ENCODE measurements around the gene CEND1. TPM values are rescaled to one million over a fixed set of nuclear protein-coding genes. Genes with fewer than 3 reads are reported as not detected.

CEND1 gene
- total and polyA plus RNA-seq, 2 of the 13 experiments (the other 11 are each of a cell fraction or from before 2014, with no cell fraction given) = not detected

GRCh38 chr11:777288-778255, 12.3 kb downstream of the CEND1 start, which contains the start of gene GATD1 (continued):
- TF ChIP-seq AHDC1 (CRISPR knock-in tag; IDR thresholded peaks at IDR 0.05; ENCODE audit: borderline replicate concordance) (no peak), CTCF (CRISPR knock-in tag; IDR thresholded peaks at IDR 0.05) (no peak), GATAD1 (CRISPR knock-in tag; IDR thresholded peaks at IDR 0.05) (no peak), HDAC1 (CRISPR knock-in tag; IDR thresholded peaks at IDR 0.05) (peak; percentile 78), ZNF572 (CRISPR knock-in tag; IDR thresholded peaks at IDR 0.05) (no peak), ARID5B (CRISPR knock-in tag; IDR thresholded peaks at IDR 0.05) (no peak), SAFB2 (CRISPR knock-in tag; IDR thresholded peaks at IDR 0.05; ENCODE audit: borderline replicate concordance, low read depth) (no peak; the same call in 1 of the 2 replicates)
- TF ChIP-seq, protein P1, sequence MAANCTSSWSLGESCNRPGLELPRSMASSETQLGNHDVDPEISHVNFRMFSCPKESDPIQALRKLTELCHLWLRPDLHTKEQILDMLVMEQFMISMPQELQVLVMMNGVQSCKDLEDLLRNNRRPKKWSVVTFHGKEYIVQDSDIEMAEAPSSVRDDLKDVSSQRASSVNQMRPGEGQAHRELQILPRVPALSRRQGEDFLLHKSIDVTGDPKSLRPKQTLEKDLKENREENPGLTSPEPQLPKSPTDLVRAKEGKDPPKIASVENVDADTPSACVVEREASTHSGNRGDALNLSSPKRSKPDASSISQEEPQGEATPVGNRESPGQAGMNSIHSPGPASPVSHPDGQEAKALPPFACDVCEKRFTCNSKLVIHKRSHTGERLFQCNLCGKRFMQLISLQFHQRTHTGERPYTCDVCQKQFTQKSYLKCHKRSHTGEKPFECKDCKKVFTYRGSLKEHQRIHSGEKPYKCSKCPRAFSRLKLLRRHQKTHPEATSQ (CRISPR knock-in tag; IDR thresholded peaks at IDR 0.05; ENCODE audit: borderline replicate concordance) = no peak
- TF ChIP-seq, protein P2, sequence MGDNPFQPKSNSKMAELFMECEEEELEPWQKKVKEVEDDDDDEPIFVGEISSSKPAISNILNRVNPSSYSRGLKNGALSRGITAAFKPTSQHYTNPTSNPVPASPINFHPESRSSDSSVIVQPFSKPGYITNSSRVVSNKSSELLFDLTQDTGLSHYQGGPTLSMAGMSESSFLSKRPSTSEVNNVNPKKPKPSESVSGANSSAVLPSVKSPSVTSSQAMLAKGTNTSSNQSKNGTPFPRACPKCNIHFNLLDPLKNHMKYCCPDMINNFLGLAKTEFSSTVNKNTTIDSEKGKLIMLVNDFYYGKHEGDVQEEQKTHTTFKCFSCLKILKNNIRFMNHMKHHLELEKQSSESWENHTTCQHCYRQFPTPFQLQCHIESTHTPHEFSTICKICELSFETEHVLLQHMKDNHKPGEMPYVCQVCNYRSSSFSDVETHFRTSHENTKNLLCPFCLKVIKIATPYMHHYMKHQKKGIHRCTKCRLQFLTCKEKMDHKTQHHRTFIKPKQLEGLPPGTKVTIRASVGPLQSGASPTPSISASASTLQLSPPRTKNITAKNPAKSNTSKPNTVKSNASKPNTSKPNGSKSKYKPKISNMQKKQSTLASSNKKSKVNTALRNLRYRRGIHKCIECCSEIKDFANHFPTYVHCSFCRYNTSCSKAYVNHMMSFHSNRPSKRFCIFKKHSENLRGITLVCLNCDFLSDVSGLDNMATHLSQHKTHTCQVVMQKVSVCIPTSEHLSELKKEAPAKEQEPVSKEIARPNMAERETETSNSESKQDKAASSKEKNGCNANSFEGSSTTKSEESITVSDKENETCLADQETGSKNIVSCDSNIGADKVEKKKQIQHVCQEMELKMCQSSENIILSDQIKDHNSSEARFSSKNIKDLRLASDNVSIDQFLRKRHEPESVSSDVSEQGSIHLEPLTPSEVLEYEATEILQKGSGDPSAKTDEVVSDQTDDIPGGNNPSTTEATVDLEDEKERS (CRISPR knock-in tag; IDR thresholded peaks at IDR 0.05) = no peak

All from HepG2 (cell line).